Subcutaneous adipose tissue (tissue), 4 donors: Measurements from ENCODE around the gene HTRA1. TPM values are rescaled to one million over a fixed set of nuclear protein-coding genes. Genes with fewer than 3 reads are reported as not detected.

Source experiments
- CTCF ChIP-seq: fragments of 450-650 bp; IDR thresholded peaks from one replicate; pipeline ENCODE4 v1.5.1; 2016; ENCODE audit warnings: low read depth, mild to moderate bottlenecking, control low read depth, antibody characterized with exemption, moderate library complexity
- total RNA-seq, 4 donors: library from RNA; depleted of rRNA; stranded (reverse); fragments of >200 nt; gene quantifications; one replicate each; pipeline ENCODE4 v1.1.0, GENCODE V29; 2016

HTRA1 gene
- total RNA-seq, 4 donors from 2014 or later, result 135 to 402 (median 304) TPM

GRCh38 chr10:122516734-122517133 lies 55.4 kb downstream of the HTRA1 start:
- no peak for TF ChIP-seq CTCF

- no peak for TF ChIP-seq CTCF
These were observed 57.8 kb downstream of the HTRA1 start for GRCh38 chr10:122519144-122519543.

GRCh38 chr10:122519873-122520272 lies 58.5 kb downstream of the HTRA1 start:
- TF ChIP-seq CTCF, result no peak

- no peak for TF ChIP-seq CTCF
These were observed 59.7 kb downstream of the HTRA1 start for GRCh38 chr10:122521011-122521410.

- no peak for TF ChIP-seq CTCF
These were observed 63.5 kb downstream of the HTRA1 start for GRCh38 chr10:122524811-122525210.

- no peak for TF ChIP-seq CTCF
These were observed 64.4 kb downstream of the HTRA1 start for GRCh38 chr10:122525788-122526187.

GRCh38 chr10:122526892-122527291 lies 65.5 kb downstream of the HTRA1 start:
- no peak for TF ChIP-seq CTCF
